Right lobe of liver (tissue), 6 donors: ENCODE data around the gene B4GALNT1. TPM values are rescaled to one million over a fixed set of nuclear protein-coding genes. Genes with fewer than 3 reads are reported as not detected.

Experiments used
- ATAC-seq, 4 donors: fragments of 200-7000 bp; cut with Tn5 transposase; one replicate each; pipeline ENCODE4 v1.9.1; 2020; ENCODE audit warnings: mild to moderate bottlenecking in 4 of 4, moderate library complexity in 4 of 4
- DNase-seq, 3 donors: peaks; one replicate each; pipeline ENCODE4 v3.0.0-alpha.2; 2020
- H3K27ac ChIP-seq, 3 donors: fragments of 200-600 bp; one replicate each; pipeline ENCODE4 v1.8.0; 2022
- H3K27me3 ChIP-seq, 2 donors: fragments of 200-600 bp; one replicate each; pipeline ENCODE4 v1.8.0; 2022
- H3K36me3 ChIP-seq, 4 donors: fragments of 200-600 bp; sonication (generic) in 1 of 4; one replicate each; pipeline versions ENCODE4 v1.5.1 to v1.8.0; 2017 to 2022; ENCODE audit warnings: control low read depth in 1 of 4
- H3K4me1 ChIP-seq, 4 donors: fragments of 200-600 bp; sonication (generic) in 1 of 4; one replicate each; pipeline versions ENCODE4 v1.5.1 to v1.8.0; 2017 to 2022; ENCODE audit warnings: control low read depth in 1 of 4
- H3K4me3 ChIP-seq, 3 donors: fragments of 200-600 bp; one replicate each; pipeline ENCODE4 v1.8.0; 2022
- H3K9me3 ChIP-seq, 4 donors: fragments of 200-600 bp; sonication (generic) in 1 of 4; one replicate each; pipeline versions ENCODE4 v1.5.1 to v1.8.0; 2017 to 2022; ENCODE audit warnings: control low read depth in 1 of 4
- POLR2A ChIP-seq: fragments of 450-650 bp; IDR thresholded peaks from one replicate; pipeline ENCODE4 v1.6.1; 2017; ENCODE audit warnings: antibody characterized with exemption, mild to moderate bottlenecking
- WGBS: methylation state at CpG from one replicate; pipeline ENCODE4 v1.1.6; 2018; ENCODE audit warnings: low coverage, low lambda C conversion rate; ENCODE audit not compliant: insufficient coverage; ENCODE audit errors: missing lambda C conversion rate; 5-methylcytosine and 5-hydroxymethylcytosine counted together
- intact Hi-C, 2 donors: fragments of 100-400 bp; cut with DNase I; formaldehyde crosslinking; loops; one replicate each; pipeline versions ENCODE4 v1.11.2 to v1.14.1; 2022
- total RNA-seq, 6 experiments: library from RNA; depleted of rRNA in 2 of 6; stranded (reverse); fragments of >200 nt in 2 of 6; fragmentation: NEBNext Ultra II Directional in 3 of 6; extraction: Animal tissue kit (Norgen Biotek cat#: 25700) in 3 of 6; gene quantifications; one replicate each; pipeline versions ENCODE4 v1.1.0 to v1.2.4, GENCODE V29; 2016 to 2023
- TF ChIP-seq, protein P1 (sequence below), 4 donors: fragments of 200-600 bp in 3 of 4; fragments of 450-650 bp in 1 of 4; IDR thresholded peaks; one replicate each; pipeline versions ENCODE4 v1.5.1 to v1.8.0; 2016 to 2022; ENCODE audit warnings: antibody characterized with exemption in 4 of 4, mild to moderate bottlenecking in 2 of 4
- donor health status: DM: no; HTN: yes; CAD: no.
- donor health status: DM: no; HTN: no; CAD: no.
- donor health status: DM: no; HTN: no; CAD: no.
- donor health status: DM: no; HTN: yes; CAD: no.
- donor health status: DM: no; HTN: yes; CAD: no.

Gene B4GALNT1
- total RNA-seq, 6 experiments from 2014 or later: 0.44 to 3.6 (median 0.78) TPM

DNA sequence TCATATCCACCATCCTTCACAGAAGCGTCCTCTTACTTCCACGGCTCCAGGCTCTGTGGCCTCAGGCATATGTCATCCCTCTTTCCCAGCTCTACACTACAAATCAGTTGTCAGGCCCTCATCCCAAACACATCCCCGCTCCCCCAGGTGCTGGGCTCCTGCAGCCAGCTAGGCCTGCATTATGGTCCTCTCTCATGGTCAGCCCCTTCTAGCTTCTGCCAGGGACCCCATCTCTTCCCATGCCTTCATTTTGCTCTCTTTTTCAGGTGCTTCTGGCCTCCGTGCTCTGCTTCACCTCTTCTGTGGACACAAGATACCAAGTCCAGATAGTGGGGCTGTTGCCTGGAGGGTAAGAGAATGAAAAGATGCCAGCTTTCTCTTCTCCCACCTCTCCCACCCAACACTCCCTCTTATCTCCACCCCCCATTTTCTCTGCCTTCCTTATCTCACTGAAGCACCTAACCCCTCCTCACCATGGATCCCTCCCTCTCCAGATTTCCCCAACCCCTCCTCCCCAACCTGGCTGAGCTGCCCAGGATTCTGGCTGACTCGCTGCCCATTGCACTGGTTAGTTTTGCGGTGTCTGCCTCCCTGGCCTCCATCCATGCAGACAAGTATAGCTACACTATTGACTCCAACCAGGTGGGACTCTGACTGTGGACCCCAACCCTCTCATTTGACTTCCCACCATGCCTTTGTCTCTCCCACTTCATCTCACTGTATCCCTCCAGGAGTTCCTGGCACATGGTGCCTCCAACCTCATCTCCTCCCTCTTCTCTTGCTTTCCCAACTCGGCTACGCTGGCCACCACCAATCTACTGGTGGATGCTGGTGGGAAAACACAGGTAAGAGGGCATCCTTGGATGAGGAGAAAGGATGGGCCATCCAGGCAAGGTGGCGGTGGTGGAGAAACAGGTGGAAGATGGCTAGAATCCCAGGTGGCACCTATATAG lies 10.4 kb downstream of the B4GALNT1 start:
- WGBS: 66% methylated on average over 9 of the region's 9 CpGs
- no peaks in the 10 kb centered on the region for H3K36me3 ChIP-seq
- no peak for ATAC-seq
- H3K27me3 ChIP-seq: peaks cover under 1 to 41% of the 10 kb centered on the region in 2 donors
- no peak for DNase-seq
- TF ChIP-seq POLR2A: no peak
- TF ChIP-seq, protein P1, sequence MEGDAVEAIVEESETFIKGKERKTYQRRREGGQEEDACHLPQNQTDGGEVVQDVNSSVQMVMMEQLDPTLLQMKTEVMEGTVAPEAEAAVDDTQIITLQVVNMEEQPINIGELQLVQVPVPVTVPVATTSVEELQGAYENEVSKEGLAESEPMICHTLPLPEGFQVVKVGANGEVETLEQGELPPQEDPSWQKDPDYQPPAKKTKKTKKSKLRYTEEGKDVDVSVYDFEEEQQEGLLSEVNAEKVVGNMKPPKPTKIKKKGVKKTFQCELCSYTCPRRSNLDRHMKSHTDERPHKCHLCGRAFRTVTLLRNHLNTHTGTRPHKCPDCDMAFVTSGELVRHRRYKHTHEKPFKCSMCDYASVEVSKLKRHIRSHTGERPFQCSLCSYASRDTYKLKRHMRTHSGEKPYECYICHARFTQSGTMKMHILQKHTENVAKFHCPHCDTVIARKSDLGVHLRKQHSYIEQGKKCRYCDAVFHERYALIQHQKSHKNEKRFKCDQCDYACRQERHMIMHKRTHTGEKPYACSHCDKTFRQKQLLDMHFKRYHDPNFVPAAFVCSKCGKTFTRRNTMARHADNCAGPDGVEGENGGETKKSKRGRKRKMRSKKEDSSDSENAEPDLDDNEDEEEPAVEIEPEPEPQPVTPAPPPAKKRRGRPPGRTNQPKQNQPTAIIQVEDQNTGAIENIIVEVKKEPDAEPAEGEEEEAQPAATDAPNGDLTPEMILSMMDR (IDR thresholded peaks at IDR 0.05): no peak
- no peaks in the 10 kb centered on the region for H3K9me3 ChIP-seq
- intact Hi-C loops: loop anchor here (5.0 kb wide), 1 partner anchor 40 kb away; no protein-coding TSS in a partner anchor
- H3K4me3 ChIP-seq: no peak overlapping the region
- peaks cover 0 to 14% (median 6%) of the 10 kb centered on the region in 4 donors for H3K4me1 ChIP-seq
- no peak overlapping the region for H3K27ac ChIP-seq

DNA sequence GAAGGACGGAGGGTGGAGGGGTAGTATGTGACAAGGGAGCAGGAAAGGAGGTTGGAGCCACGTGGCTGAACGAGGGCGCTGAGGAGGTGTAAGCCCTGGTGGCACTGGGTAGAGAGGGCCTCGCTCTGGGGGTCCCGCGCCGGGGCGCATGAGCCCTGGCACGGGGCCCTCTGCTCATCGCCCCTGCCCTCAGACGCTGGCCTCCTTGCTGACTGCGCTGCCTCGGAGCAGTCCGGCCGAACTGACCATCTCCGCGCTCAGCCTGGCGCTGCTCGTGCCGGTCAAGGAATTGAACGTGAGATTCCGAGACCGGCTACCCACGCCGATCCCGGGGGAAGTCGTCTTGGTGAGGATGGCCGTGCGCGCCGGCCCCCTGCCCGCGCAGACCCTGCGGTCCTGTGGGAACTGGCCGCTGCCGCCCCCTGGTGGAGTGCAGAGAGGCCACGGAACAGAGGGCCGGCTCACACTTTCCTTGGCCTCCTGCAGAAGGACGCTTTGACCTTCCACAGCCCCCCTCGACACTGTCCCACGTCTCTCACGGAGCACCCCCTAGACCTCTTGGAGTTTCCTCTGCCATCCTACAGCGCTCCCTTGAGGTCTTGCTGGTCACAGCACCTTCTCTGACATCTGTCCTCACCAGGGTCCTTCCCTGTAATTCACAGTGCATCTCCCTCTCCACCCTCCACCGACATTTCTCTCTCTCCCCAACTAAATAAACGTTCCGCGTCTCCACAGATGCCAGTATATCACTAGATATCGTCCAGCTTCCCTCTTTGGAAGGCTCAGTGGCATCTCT lies 11.3 kb downstream of the B4GALNT1 start:
- Histone ChIP-seq H3K9me3 (no peaks in the 10 kb centered on the region), H3K4me1 (peaks cover 0 to 13% (median 6%) of the 10 kb centered on the region in 4 donors), H3K27me3 (peaks cover 0 to 39% of the 10 kb centered on the region in 2 donors), H3K36me3 (no peaks in the 10 kb centered on the region), H3K27ac (no peak overlapping the region), H3K4me3 (peak overlapping the region; percentile 28 to 43 (median 33))
- intact Hi-C loops: loop anchor here (5.0 kb wide), 1 partner anchor 39 kb away; no protein-coding TSS in a partner anchor
- DNase-seq: peak in 2 of 3 donors; percentile 63 to 71
- TF ChIP-seq, protein P1 (IDR thresholded peaks at IDR 0.05): peak; percentile 83 to 97 (median 88)
- TF ChIP-seq POLR2A: no peak
- WGBS: under 1% methylated on average over 23 of the region's 49 CpGs
- ATAC-seq: peak; percentile 77 to 86 (median 82)

DNA sequence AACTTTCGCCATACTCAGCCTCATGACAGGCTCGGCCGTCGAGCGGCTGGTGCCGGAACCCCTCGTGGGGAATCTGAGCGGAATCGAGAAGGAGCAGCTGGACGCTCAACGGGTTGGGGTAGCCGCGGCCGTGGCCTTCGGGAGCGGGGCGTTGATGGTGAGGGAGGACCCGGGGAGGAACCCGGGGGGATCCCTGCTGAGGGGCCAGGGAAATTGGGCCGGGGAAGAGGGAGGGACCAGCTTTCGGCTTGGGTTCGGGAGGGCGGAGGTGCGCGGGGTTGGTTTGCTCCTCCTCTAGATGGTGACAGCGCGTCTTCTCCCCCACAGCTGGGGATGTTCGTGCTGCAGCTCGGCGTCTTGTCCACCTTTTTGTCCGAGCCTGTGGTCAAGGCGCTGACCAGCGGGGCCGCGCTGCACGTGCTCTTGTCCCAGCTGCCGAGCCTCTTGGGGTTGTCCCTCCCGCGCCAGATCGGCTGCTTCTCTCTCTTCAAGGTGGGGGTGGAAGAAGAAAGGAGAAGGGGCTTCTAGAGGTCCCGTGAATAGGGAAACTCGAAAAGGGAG lies 12.0 kb downstream of the B4GALNT1 start:
- Histone ChIP-seq H3K4me1 (peaks cover 0 to 13% (median 6%) of the 10 kb centered on the region in 4 donors), H3K4me3 (peak overlapping the region in 1 of 3 donors; percentile 33), H3K9me3 (no peaks in the 10 kb centered on the region), H3K27ac (no peak overlapping the region), H3K27me3 (peaks cover 0 to 34% of the 10 kb centered on the region in 2 donors), H3K36me3 (no peaks in the 10 kb centered on the region)
- intact Hi-C loops: loop anchor here (5.0 kb wide), 1 partner anchor 39 kb away; no protein-coding TSS in a partner anchor
- no peak for DNase-seq
- under 1% methylated on average over 16 of the region's 42 CpGs for WGBS
- peak; percentile 5 to 22 (median 15) for ATAC-seq
- TF ChIP-seq, protein P1 (IDR thresholded peaks at IDR 0.05): no peak
- no peak for TF ChIP-seq POLR2A

DNA sequence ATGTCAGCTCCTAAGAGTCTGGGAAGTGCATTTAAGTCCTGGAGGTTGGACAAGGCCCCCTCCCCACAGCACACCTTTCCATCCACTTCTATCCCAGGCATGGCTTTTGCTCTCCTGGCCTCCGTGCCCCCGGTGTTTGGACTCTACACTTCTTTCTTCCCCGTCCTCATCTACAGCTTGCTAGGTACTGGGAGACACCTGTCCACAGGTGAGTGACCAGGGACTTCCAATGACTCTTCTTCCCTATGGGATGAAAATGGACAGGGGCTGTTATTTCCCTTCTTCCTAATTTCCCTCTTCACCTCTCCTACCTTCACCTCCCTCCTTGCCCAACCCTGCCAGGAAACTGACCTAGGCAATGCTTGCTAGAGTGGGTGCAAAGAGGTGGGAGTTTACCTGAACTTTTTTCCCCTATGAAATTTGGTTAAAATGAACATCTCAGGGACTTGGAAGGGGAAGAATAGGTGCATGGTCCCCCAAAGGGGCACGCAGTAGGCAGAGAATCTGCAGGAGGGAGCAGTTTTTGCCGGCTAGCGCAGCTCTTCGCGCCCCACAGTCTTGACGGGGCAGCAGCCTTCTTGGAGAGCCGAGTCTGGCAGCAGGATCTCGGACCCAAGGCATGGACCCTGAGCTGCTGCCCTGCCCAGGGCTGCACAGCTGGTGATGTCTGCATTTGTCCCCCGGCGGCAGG lies 12.6 kb downstream of the B4GALNT1 start:
- TF ChIP-seq, protein P1 (IDR thresholded peaks at IDR 0.05): no peak
- no peak for TF ChIP-seq POLR2A
- ATAC-seq (no peak), DNase-seq (no peak)
- H3K4me1 ChIP-seq: peaks cover 0 to 13% (median 6%) of the 10 kb centered on the region in 4 donors
- no peaks in the 10 kb centered on the region for H3K36me3 ChIP-seq
- no peak overlapping the region for H3K4me3 ChIP-seq
- H3K9me3 ChIP-seq: no peaks in the 10 kb centered on the region
- no peak overlapping the region for H3K27ac ChIP-seq
- peaks cover 0 to 33% of the 10 kb centered on the region in 2 donors for H3K27me3 ChIP-seq
- intact Hi-C loops: loop anchor here (5.0 kb wide), 1 partner anchor 38 kb away; no protein-coding TSS in a partner anchor
- 46% methylated on average over 8 of the region's 13 CpGs for WGBS
